ENCODE measurements around the gene PCF11. TPM values are rescaled to one million over a fixed set of nuclear protein-coding genes. Genes with fewer than 3 reads are reported as not detected.

PCF11 gene
- total and polyA plus RNA-seq, 7 donors, result 12.7 to 78.2 (median 62.0) TPM

GRCh38 chr11:83139310-83139709 is 17.6 kb upstream of the PCF11 start:
- no peak overlapping the region for H3K27ac ChIP-seq
- 82 to 83% methylated on average over 6 of the region's 6 CpGs for WGBS, 2 donors
- no peaks in the 10 kb centered on the region for H3K27me3 ChIP-seq
- H3K36me3 ChIP-seq, result no peaks in the 10 kb centered on the region
- TF ChIP-seq CTCF (IDR thresholded peaks at IDR 0.05), result no peak
- DNase-seq, result no peak
- no peak overlapping the region for H3K4me3 ChIP-seq
- intact Hi-C loops (cut with DNase I), result no loop called here
- H3K4me1 ChIP-seq, result no peaks in the 10 kb centered on the region
- H3K9me3 ChIP-seq, result no peaks in the 10 kb centered on the region

GRCh38 chr11:83140691-83141455 is 16.1 kb upstream of the PCF11 start:
- WGBS, 2 donors, result 87% methylated on average over 11 of the region's 11 CpGs
- Histone ChIP-seq H3K27ac (no peak overlapping the region), H3K9me3 (no peaks in the 10 kb centered on the region), H3K4me1 (no peaks in the 10 kb centered on the region), H3K36me3 (no peaks in the 10 kb centered on the region), H3K4me3 (no peak overlapping the region), H3K27me3 (no peaks in the 10 kb centered on the region)
- intact Hi-C loops (cut with DNase I), result no loop called here
- TF ChIP-seq CTCF (IDR thresholded peaks at IDR 0.05), result no peak
- TF ChIP-seq EP300 (IDR thresholded peaks at IDR 0.05), result no peak
- TF ChIP-seq POLR2A (IDR thresholded peaks at IDR 0.05), result no peak
- TF ChIP-seq POLR2AphosphoS5 (IDR thresholded peaks at IDR 0.05), result no peak
- DNase-seq, result no peak

- no peaks in the 10 kb centered on the region for H3K27me3 ChIP-seq
- TF ChIP-seq POLR2A (IDR thresholded peaks at IDR 0.05), result no peak
- no peak for TF ChIP-seq POLR2AphosphoS5 (IDR thresholded peaks at IDR 0.05)
- no peak for TF ChIP-seq CTCF (IDR thresholded peaks at IDR 0.05)
- TF ChIP-seq EP300 (IDR thresholded peaks at IDR 0.05), result no peak
- no peak for DNase-seq
- intact Hi-C loops (cut with DNase I), result no loop called here
- 89 to 93% methylated on average over 4 of the region's 4 CpGs for WGBS, 2 donors
- H3K36me3 ChIP-seq, result no peaks in the 10 kb centered on the region
- H3K4me1 ChIP-seq, result no peaks in the 10 kb centered on the region
- H3K9me3 ChIP-seq, result no peaks in the 10 kb centered on the region
- no peak overlapping the region for H3K4me3 ChIP-seq
- no peak overlapping the region for H3K27ac ChIP-seq
These were observed 9.0 kb upstream of the PCF11 start for GRCh38 chr11:83147895-83148294.

- intact Hi-C loops (cut with DNase I), result no loop called here
- Histone ChIP-seq H3K9me3 (no peaks in the 10 kb centered on the region), H3K36me3 (no peaks in the 10 kb centered on the region), H3K4me1 (peaks cover 0 to 1% (median 0%) of the 10 kb centered on the region in 4 donors), H3K4me3 (no peak overlapping the region), H3K27ac (no peak overlapping the region), H3K27me3 (no peaks in the 10 kb centered on the region)
- TF ChIP-seq EP300 (IDR thresholded peaks at IDR 0.05), result no peak
- no peak for TF ChIP-seq POLR2A (IDR thresholded peaks at IDR 0.05)
- no peak for TF ChIP-seq CTCF (IDR thresholded peaks at IDR 0.05)
- TF ChIP-seq POLR2AphosphoS5 (IDR thresholded peaks at IDR 0.05), result no peak
- no peak for DNase-seq
- 90 to 94% methylated on average over 2 of the region's 2 CpGs for WGBS, 2 donors
These were observed 6.5 kb upstream of the PCF11 start for GRCh38 chr11:83150450-83150849.

Data from sigmoid colon (tissue), 7 donors.